GM12874 (cell line): Measurements from ENCODE around the gene PDE6B.

Source experiments
- CTCF ChIP-seq: IDR thresholded peaks from 2 replicates; pipeline ENCODE4 v1.5.1; 2011; ENCODE audit warnings: low read depth, mild to moderate bottlenecking, control low read depth, low read length, moderate library complexity; ENCODE audit not compliant: insufficient read depth

PDE6B gene

DNA sequence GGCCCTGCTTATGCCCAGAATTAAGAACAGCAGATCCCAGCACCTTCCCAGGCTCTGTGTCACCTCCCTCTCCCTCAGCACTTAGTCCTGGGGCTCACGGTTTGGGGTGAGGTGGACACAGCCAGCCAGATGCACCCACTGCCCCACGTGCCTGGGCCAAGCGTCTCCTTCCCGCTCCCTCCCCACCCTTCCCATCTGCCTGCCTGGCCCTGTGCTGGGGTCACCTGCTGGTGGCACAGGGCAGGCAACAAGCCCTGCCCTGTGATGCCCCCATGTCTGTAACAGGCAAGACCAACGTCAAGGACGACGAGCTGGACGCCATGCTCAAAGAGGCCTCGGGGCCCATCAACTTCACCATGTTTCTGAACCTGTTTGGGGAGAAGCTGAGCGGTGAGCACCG is 54.3 kb downstream of the PDE6B start:
- TF ChIP-seq CTCF, result no peak

GRCh38 chr4:680091-680490 is 54.7 kb downstream of the PDE6B start:
- no peak for TF ChIP-seq CTCF

DNA sequence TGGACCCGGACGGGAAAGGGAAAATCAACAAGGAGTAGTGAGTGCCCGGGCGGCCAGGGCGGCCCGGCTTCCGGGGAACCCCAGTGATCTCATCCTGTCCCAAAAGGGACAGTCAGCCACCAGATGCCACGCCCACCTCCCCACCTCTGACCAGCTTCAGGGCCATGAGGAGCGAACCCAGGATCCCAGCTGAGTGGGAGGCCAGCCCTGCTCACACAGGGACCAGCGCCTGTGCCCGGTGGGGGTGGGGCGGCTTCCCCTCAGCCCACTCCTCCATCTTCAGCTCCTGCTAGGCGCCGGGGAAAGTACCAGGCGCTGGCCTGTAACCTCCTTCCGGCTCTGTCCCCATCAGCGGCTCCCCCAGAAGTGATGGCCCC is 55.2 kb downstream of the PDE6B start:
- no peak for TF ChIP-seq CTCF

- no peak for TF ChIP-seq CTCF
These were observed 55.7 kb downstream of the PDE6B start for GRCh38 chr4:680928-681645.

DNA sequence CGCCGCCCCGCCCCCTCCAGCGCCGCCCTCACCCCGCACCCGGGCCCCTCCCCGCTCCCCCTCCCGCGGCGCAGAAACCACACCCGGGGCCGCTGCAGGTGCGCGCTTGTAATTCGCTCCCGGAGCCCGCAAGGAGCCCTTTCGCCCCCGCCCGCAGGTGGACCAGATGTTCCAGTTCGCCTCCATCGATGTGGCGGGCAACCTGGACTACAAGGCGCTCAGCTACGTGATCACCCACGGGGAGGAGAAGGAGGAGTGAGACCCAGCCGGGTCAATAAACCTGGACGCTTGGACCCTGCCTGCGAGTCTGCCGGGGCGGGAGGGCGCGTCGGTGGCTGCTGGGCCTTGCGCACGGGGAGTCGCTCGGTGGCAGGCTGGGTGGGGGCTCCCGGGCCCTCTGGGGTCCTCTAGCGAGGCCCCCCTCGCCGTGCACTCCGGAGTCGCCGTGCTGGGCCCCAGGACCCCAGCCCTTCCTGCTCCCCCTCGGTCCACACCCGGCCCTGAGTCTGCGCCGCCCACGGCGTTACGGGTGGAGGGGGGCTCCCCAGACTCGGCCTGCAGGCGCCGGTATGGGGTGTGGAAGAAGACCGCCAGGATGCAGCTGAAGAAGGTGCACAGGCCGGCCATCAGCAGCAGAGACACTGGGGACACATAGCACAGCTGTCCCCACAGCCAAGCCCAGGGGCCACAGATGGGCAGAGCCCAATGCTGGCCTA is 56.5 kb downstream of the PDE6B start:
- no peak for TF ChIP-seq CTCF

DNA sequence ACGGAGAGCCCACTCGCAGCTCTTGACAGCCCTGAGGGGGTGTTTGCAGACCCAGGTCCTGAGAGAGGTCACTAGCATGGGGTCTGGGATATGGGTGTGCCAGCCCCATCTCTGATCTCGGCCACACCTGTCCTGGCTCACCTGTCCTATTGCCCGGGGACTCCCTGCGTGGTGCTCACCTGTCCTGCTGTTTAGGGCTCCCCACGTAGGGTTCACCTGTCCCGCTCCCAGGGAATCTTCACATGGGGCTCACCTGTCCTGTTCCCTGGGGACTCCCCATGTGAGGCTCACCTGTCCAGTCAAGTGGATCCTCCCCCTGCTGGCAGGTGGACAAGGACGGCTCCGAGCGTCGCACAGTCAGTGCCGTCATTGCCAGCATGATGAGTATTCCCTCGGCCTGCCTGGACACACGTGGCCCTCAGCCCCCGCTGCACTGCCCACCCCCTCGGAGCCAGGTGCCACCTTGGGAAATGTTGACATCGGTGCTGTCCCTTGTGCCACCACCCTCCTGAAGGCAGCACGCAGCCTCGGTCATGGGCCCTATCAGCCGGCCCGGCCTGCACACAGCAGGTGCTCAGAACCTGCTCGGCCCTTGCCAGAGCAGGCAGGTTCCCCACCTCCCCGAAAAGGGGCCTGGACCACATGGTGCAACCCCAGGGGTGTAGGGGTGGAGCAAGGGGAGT is 57.3 kb downstream of the PDE6B start:
- no peak for TF ChIP-seq CTCF

- no peak for TF ChIP-seq CTCF
These were observed 58.0 kb downstream of the PDE6B start for GRCh38 chr4:683247-683897.
